ENCODE data around the gene NPVF. TPM values are rescaled to one million over a fixed set of nuclear protein-coding genes. Genes with fewer than 3 reads are reported as not detected.
A peak's percentile ranks its signal among the peaks of the same experiment; 100 is the strongest.

Gene NPVF
- total and polyA plus RNA-seq, 3 experiments from 2014 or later = not detected

DNA sequence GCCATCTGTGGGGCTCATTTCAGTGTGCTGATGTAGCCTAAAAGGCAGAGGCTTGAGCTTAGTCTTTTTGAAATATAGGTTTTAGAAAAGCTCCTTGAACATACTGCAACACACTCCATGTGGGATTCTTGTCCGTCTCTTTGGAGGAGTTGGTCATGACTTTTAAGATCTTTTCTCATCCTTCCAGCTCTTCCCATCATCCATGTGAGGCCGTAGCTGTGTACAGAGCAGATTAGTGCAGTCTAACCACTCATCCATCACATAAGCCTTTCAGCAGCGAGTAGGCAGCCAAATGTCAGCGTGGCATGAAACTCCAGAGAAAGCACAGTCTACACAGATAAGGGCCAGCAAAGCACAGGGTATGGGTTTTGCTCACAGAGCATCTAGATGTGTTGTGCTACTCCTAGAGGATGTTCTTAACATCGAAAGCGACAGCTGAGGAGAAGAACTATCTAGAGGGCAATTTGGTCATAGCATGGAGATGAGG, 28.1 kb upstream of the NPVF start:
- POLR2A ChIA-PET = no interaction called here
- Mint-ChIP-seq H3K4me1 (peaks cover 15 to 20% (median 19%) of the 10 kb centered on the region in 3 donors), H3K9me3 (no peaks in the 10 kb centered on the region), H3K4me3 (no peak overlapping the region), H3K27ac (no peak overlapping the region), H3K36me3 (no peaks in the 10 kb centered on the region), H3K27me3 (no peaks in the 10 kb centered on the region)
- CTCF ChIA-PET = interaction anchor here (1.0 to 6.2 kb wide), 2 partner anchors 10 to 309 kb away, joined by 4 to 42 read pairs; no protein-coding TSS in a partner anchor
- H3K27ac ChIP-seq (ENCODE audit: low read depth, low read length) = no peak overlapping the region
- H3K4me3 ChIP-seq (ENCODE audit: low read length) = no peak overlapping the region
- peaks cover 17% of the 10 kb centered on the region for H3K4me1 ChIP-seq (ENCODE audit: insufficient read depth, low read length)
- no peaks in the 10 kb centered on the region for H3K27me3 ChIP-seq (ENCODE audit: insufficient read depth, low read length, poor library complexity, severe bottlenecking)
- no peak for DNase-seq
- no peaks in the 10 kb centered on the region for H3K9me3 ChIP-seq (ENCODE audit: low read length)
- H3K36me3 ChIP-seq (ENCODE audit: insufficient read depth, low read length) = no peaks in the 10 kb centered on the region

DNA sequence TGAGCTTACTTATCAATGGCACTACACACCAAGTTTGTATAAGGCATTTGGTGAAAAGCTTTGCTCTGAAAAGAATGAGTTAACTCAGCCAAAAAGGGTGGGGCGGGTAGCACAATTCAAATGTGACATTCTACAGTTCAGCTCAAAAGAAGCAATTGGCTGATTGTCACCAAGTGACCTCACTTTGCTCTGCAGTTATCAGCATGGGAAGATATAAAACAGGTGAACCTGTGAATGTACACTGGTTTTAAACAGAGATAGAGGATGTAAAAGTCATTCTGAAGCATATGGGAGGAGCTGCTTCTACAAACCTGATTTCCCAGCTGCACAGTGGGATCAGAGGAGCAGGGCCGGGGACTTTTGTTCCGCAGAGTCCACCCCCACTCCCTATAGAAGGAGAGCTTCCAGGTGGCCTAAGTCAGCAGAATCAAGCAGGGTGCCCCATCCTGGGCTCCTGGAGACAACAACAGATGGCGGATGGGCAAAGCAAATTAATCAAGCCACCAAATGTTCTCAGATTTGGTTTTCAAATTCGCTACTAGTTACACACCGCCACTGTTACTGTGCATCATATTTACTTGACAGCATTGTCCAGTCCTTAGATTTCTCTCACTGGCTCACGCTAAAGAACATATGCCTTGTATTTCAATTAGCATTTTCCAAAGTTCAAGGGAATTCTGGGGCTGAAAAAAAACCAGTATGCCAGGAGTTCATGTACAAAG, 27.5 kb upstream of the NPVF start:
- Mint-ChIP-seq H3K9me3 (no peaks in the 10 kb centered on the region), H3K4me3 (no peak overlapping the region), H3K4me1 (peaks cover 9 to 14% (median 13%) of the 10 kb centered on the region in 3 donors), H3K27ac (no peak overlapping the region), H3K36me3 (no peaks in the 10 kb centered on the region), H3K27me3 (no peaks in the 10 kb centered on the region)
- H3K9me3 ChIP-seq (ENCODE audit: low read length) = no peaks in the 10 kb centered on the region
- H3K27ac ChIP-seq (ENCODE audit: low read depth, low read length) = no peak overlapping the region
- H3K4me3 ChIP-seq (ENCODE audit: low read length) = no peak overlapping the region
- ChIA-PET CTCF (interaction anchor here (1.0 to 6.2 kb wide), 2 partner anchors 10 to 310 kb away, joined by 4 to 42 read pairs; no protein-coding TSS in a partner anchor), POLR2A (no interaction called here)
- no peaks in the 10 kb centered on the region for H3K27me3 ChIP-seq (ENCODE audit: insufficient read depth, low read length, poor library complexity, severe bottlenecking)
- peaks cover 14% of the 10 kb centered on the region for H3K4me1 ChIP-seq (ENCODE audit: insufficient read depth, low read length)
- no peaks in the 10 kb centered on the region for H3K36me3 ChIP-seq (ENCODE audit: insufficient read depth, low read length)
- DNase-seq = no peak

- no peaks in the 10 kb centered on the region for H3K36me3 Mint-ChIP-seq
- Histone ChIP-seq H3K4me1 (ENCODE audit: insufficient read depth, low read length) (peaks cover 3% of the 10 kb centered on the region), H3K27ac (ENCODE audit: low read depth, low read length) (no peak overlapping the region), H3K9me3 (ENCODE audit: low read length) (no peaks in the 10 kb centered on the region), H3K4me3 (ENCODE audit: low read length) (no peak overlapping the region), H3K27me3 (ENCODE audit: insufficient read depth, low read length, poor library complexity, severe bottlenecking) (no peaks in the 10 kb centered on the region), H3K36me3 (ENCODE audit: insufficient read depth, low read length) (no peaks in the 10 kb centered on the region)
- CTCF ChIA-PET = interaction anchor here (6.2 kb wide), 1 partner anchor 311 kb away, joined by 42 read pairs; no protein-coding TSS in a partner anchor
- no peak overlapping the region for H3K4me3 Mint-ChIP-seq
- no peak for DNase-seq
- POLR2A ChIA-PET = no interaction called here
- no peak overlapping the region for H3K27ac Mint-ChIP-seq
- no peaks in the 10 kb centered on the region for H3K9me3 Mint-ChIP-seq
- H3K27me3 Mint-ChIP-seq = no peaks in the 10 kb centered on the region
- peaks cover 0 to 4% (median 2%) of the 10 kb centered on the region in 3 donors for H3K4me1 Mint-ChIP-seq
These were observed 26.3 kb upstream of the NPVF start for GRCh38 chr7:25254604-25255003.

- Mint-ChIP-seq H3K4me1 (no peaks in the 10 kb centered on the region), H3K4me3 (no peak overlapping the region), H3K36me3 (no peaks in the 10 kb centered on the region), H3K27ac (peak overlapping the region in 1 of 8 donors; percentile 48), H3K27me3 (peaks cover 0 to 2% of the 10 kb centered on the region in 2 donors), H3K9me3 (no peaks in the 10 kb centered on the region)
- ChIA-PET POLR2A (no interaction called here), CTCF (no interaction called here)
- no peak overlapping the region for H3K4me3 ChIP-seq (ENCODE audit: low read length)
- DNase-seq = no peak
- H3K9me3 ChIP-seq (ENCODE audit: low read length) = no peaks in the 10 kb centered on the region
- H3K4me1 ChIP-seq (ENCODE audit: insufficient read depth, low read length) = no peaks in the 10 kb centered on the region
- no peaks in the 10 kb centered on the region for H3K27me3 ChIP-seq (ENCODE audit: insufficient read depth, low read length, poor library complexity, severe bottlenecking)
- H3K36me3 ChIP-seq (ENCODE audit: insufficient read depth, low read length) = no peaks in the 10 kb centered on the region
- H3K27ac ChIP-seq (ENCODE audit: low read depth, low read length) = no peak overlapping the region
These were observed 25.4 kb upstream of the NPVF start for GRCh38 chr7:25253714-25254113.

GRCh38 chr7:25250386-25250785, 22.1 kb upstream of the NPVF start:
- Histone ChIP-seq H3K27me3 (ENCODE audit: insufficient read depth, low read length, poor library complexity, severe bottlenecking) (no peaks in the 10 kb centered on the region), H3K4me1 (ENCODE audit: insufficient read depth, low read length) (no peaks in the 10 kb centered on the region), H3K36me3 (ENCODE audit: insufficient read depth, low read length) (no peaks in the 10 kb centered on the region), H3K4me3 (ENCODE audit: low read length) (no peak overlapping the region), H3K9me3 (ENCODE audit: low read length) (no peaks in the 10 kb centered on the region), H3K27ac (ENCODE audit: low read depth, low read length) (no peak overlapping the region)
- Mint-ChIP-seq H3K4me3 (no peak overlapping the region), H3K4me1 (no peaks in the 10 kb centered on the region), H3K27ac (no peak overlapping the region), H3K36me3 (no peaks in the 10 kb centered on the region), H3K27me3 (peaks cover 3 to 15% of the 10 kb centered on the region in 2 donors), H3K9me3 (no peaks in the 10 kb centered on the region)
- no peak for DNase-seq
- CTCF ChIA-PET = no interaction called here
- POLR2A ChIA-PET = no interaction called here

GRCh38 chr7:25249772-25250171, 21.5 kb upstream of the NPVF start:
- no peaks in the 10 kb centered on the region for H3K36me3 Mint-ChIP-seq
- peaks cover 3 to 16% of the 10 kb centered on the region in 2 donors for H3K27me3 Mint-ChIP-seq
- CTCF ChIA-PET = no interaction called here
- no peak overlapping the region for H3K27ac ChIP-seq (ENCODE audit: low read depth, low read length)
- H3K9me3 ChIP-seq (ENCODE audit: low read length) = no peaks in the 10 kb centered on the region
- H3K4me1 Mint-ChIP-seq = no peaks in the 10 kb centered on the region
- no peaks in the 10 kb centered on the region for H3K27me3 ChIP-seq (ENCODE audit: insufficient read depth, low read length, poor library complexity, severe bottlenecking)
- no peak for DNase-seq
- H3K4me3 Mint-ChIP-seq = no peak overlapping the region
- no peaks in the 10 kb centered on the region for H3K9me3 Mint-ChIP-seq
- H3K4me3 ChIP-seq (ENCODE audit: low read length) = no peak overlapping the region
- POLR2A ChIA-PET = no interaction called here
- no peaks in the 10 kb centered on the region for H3K4me1 ChIP-seq (ENCODE audit: insufficient read depth, low read length)
- H3K27ac Mint-ChIP-seq = no peak overlapping the region
- no peaks in the 10 kb centered on the region for H3K36me3 ChIP-seq (ENCODE audit: insufficient read depth, low read length)

- CTCF ChIA-PET = interaction anchor here (1.8 kb wide), 1 partner anchor 10 kb away, joined by 4 read pairs; no protein-coding TSS in a partner anchor
These were observed 18.0 kb upstream of the NPVF start for GRCh38 chr7:25246306-25246705.

GRCh38 chr7:25244254-25245033, 16.2 kb upstream of the NPVF start:
- Histone ChIP-seq H3K27me3 (ENCODE audit: insufficient read depth, low read length, poor library complexity, severe bottlenecking) (no peaks in the 10 kb centered on the region), H3K4me3 (ENCODE audit: low read length) (no peak overlapping the region), H3K9me3 (ENCODE audit: low read length) (no peaks in the 10 kb centered on the region), H3K4me1 (ENCODE audit: insufficient read depth, low read length) (no peaks in the 10 kb centered on the region), H3K36me3 (ENCODE audit: insufficient read depth, low read length) (no peaks in the 10 kb centered on the region), H3K27ac (ENCODE audit: low read depth, low read length) (no peak overlapping the region)
- Mint-ChIP-seq H3K4me1 (no peaks in the 10 kb centered on the region), H3K36me3 (no peaks in the 10 kb centered on the region), H3K27me3 (peaks cover 10 to 35% of the 10 kb centered on the region in 2 donors), H3K4me3 (no peak overlapping the region), H3K9me3 (no peaks in the 10 kb centered on the region), H3K27ac (no peak overlapping the region)
- POLR2A ChIA-PET = no interaction called here
- no peak for DNase-seq
- CTCF ChIA-PET = no interaction called here

More at GRCh38 chr7:25246306-25246705, 18.0 kb upstream of the NPVF start:
- Histone ChIP-seq H3K27ac (ENCODE audit: low read depth, low read length) (no peak overlapping the region), H3K27me3 (ENCODE audit: insufficient read depth, low read length, poor library complexity, severe bottlenecking) (no peaks in the 10 kb centered on the region), H3K4me1 (ENCODE audit: insufficient read depth, low read length) (no peaks in the 10 kb centered on the region), H3K4me3 (ENCODE audit: low read length) (no peak overlapping the region), H3K9me3 (ENCODE audit: low read length) (no peaks in the 10 kb centered on the region), H3K36me3 (ENCODE audit: insufficient read depth, low read length) (no peaks in the 10 kb centered on the region)
- H3K4me3 Mint-ChIP-seq = no peak overlapping the region
- POLR2A ChIA-PET = no interaction called here
- no peaks in the 10 kb centered on the region for H3K9me3 Mint-ChIP-seq
- no peak overlapping the region for H3K27ac Mint-ChIP-seq
- DNase-seq = no peak
- no peaks in the 10 kb centered on the region for H3K36me3 Mint-ChIP-seq
- H3K27me3 Mint-ChIP-seq = peaks cover 9 to 31% of the 10 kb centered on the region in 2 donors
- H3K4me1 Mint-ChIP-seq = no peaks in the 10 kb centered on the region
